HepG2 (cell line): Measurements from ENCODE around the gene ZNF184. TPM values are rescaled to one million over a fixed set of nuclear protein-coding genes. Genes with fewer than 3 reads are reported as not detected.

ENCODE experiments used
- ESRRA ChIP-seq: sonication (generic); formaldehyde crosslinking; IDR thresholded peaks from 2 replicates; pipeline ENCODE4 v1.5.1; 2020; ENCODE audit warnings: mild to moderate bottlenecking, low read depth, missing genetic modification reagents
- GABPA ChIP-seq, 2 experiments: IDR thresholded peaks; 2 replicates each; pipeline ENCODE4 v1.6.1; 2011 to 2016; ENCODE audit warnings: low read depth in 2 of 2, low read length in 1 of 2, missing biosample characterization in 1 of 2, missing genetic modification characterization in 1 of 2
- HMG20B ChIP-seq: conservative IDR thresholded peaks from 2 replicates; pipeline ENCODE4 v1.6.1; 2016; ENCODE audit warnings: missing genetic modification reagents, missing compliant biosample characterization
- MAFG ChIP-seq: sonication (generic); formaldehyde crosslinking; IDR thresholded peaks from 2 replicates; pipeline ENCODE4 v1.5.1; 2020; ENCODE audit warnings: mild to moderate bottlenecking, missing genetic modification reagents
- NR2C2 ChIP-seq: sonication (generic); formaldehyde crosslinking; IDR thresholded peaks from 2 replicates; pipeline ENCODE4 v1.4.0; 2020; ENCODE audit warnings: missing genetic modification reagents, mild to moderate bottlenecking, moderate library complexity, borderline replicate concordance
- PAX8 ChIP-seq: sonication (generic); formaldehyde crosslinking; IDR thresholded peaks from 2 replicates; pipeline ENCODE4 v1.8.0; 2022; ENCODE audit warnings: mild to moderate bottlenecking, missing genetic modification reagents, borderline replicate concordance
- TCF7 ChIP-seq: sonication (generic); IDR thresholded peaks from 2 replicates; pipeline ENCODE4 v1.6.1; 2016; ENCODE audit warnings: antibody characterized with exemption, low read depth
- ZBTB1 ChIP-seq: sonication (generic); formaldehyde crosslinking; IDR thresholded peaks from 2 replicates; pipeline ENCODE4 v1.4.0; 2020; ENCODE audit warnings: missing genetic modification reagents, borderline replicate concordance
- ZNF143 ChIP-seq: sonication (generic); formaldehyde crosslinking; IDR thresholded peaks from 2 replicates; pipeline ENCODE4 v1.4.0; 2020; ENCODE audit warnings: missing genetic modification reagents
- ZNF205 ChIP-seq: IDR thresholded peaks from 2 replicates; pipeline ENCODE4 v1.6.1; 2018; ENCODE audit warnings: missing biosample characterization, missing genetic modification reagents
- ZNF33A ChIP-seq: sonication (generic); formaldehyde crosslinking; IDR thresholded peaks from 2 replicates; pipeline ENCODE4 v1.5.1; 2020; ENCODE audit warnings: missing genetic modification reagents, mild to moderate bottlenecking, moderate library complexity, borderline replicate concordance
- ZNF430 ChIP-seq: sonication (generic); formaldehyde crosslinking; IDR thresholded peaks from 2 replicates; pipeline ENCODE4 v1.9.0; 2021; ENCODE audit warnings: mild to moderate bottlenecking, missing genetic modification reagents
- ZNF816 ChIP-seq: sonication (generic); formaldehyde crosslinking; IDR thresholded peaks from 2 replicates; pipeline ENCODE4 v1.8.0; 2022; ENCODE audit warnings: missing genetic modification reagents, mild to moderate bottlenecking, borderline replicate concordance
- polyA plus RNA-seq, 8 experiments: library from polyadenylated mRNA; depleted of rRNA in 3 of 8; stranded (reverse) in 7 of 8; unstranded in 1 of 8; fragments of >200 nt; fragmentation: Illumina TruSeq in 4 of 8; extraction: Trizol in 4 of 8; gene quantifications; 2 replicates each; pipeline versions ENCODE4 v1.2.1 to v1.2.3, GENCODE V29; 2011 to 2016; ENCODE audit warnings: low read depth in 4 of 8, missing spikeins in 1 of 8, mixed read lengths in 1 of 8; ENCODE audit not compliant: insufficient read depth in 1 of 8
- total RNA-seq, 5 experiments: library from RNA; depleted of rRNA; stranded (reverse); fragments of >200 nt; fragmentation: Illumina TruSeq; extraction: Trizol; gene quantifications; 2 replicates each; pipeline ENCODE4 v1.2.3, GENCODE V29; 2016; ENCODE audit warnings: low read depth in 1 of 5
- TF ChIP-seq, protein P1 (sequence below): sonication (generic); formaldehyde crosslinking; IDR thresholded peaks from 2 replicates; pipeline ENCODE4 v1.8.1; 2023; ENCODE audit warnings: missing genetic modification reagents, mild to moderate bottlenecking, borderline replicate concordance
- TF ChIP-seq, protein P2 (sequence below): IDR thresholded peaks from 2 replicates; pipeline ENCODE4 v1.6.1; 2016; ENCODE audit warnings: control low read depth
- TF ChIP-seq, protein P3 (sequence below): sonication (generic); formaldehyde crosslinking; IDR thresholded peaks from 2 replicates; pipeline ENCODE4 v1.4.0; 2020; ENCODE audit warnings: mild to moderate bottlenecking, missing genetic modification reagents

ZNF184 gene
- total and polyA plus RNA-seq, 2 of the 13 experiments (the other 11 are each of a cell fraction or from before 2014, with no cell fraction given): 2.1 to 10.1 TPM

GRCh38 chr6:27479319-27480182, 6.6 kb upstream of the ZNF184 start (continued):
- 0 out of 2 replicates have a peak, but pooled peaks have one; percentile 26 for TF ChIP-seq HMG20B (CRISPR knock-in tag)
- TF ChIP-seq ZNF205: peak; percentile 86
- TF ChIP-seq ZNF430 (CRISPR knock-in tag): no peak; the same call in 1 of the 2 replicates
- TF ChIP-seq, protein P1, sequence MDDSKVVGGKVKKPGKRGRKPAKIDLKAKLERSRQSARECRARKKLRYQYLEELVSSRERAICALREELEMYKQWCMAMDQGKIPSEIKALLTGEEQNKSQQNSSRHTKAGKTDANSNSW: no peak
- TF ChIP-seq ZNF143 (CRISPR knock-in tag): no peak; the same call in 1 of the 2 replicates
- TF ChIP-seq ZNF33A (CRISPR knock-in tag): 0 out of 2 replicates have a peak, but pooled peaks have one; percentile 12
- TF ChIP-seq PAX8 (CRISPR knock-in tag): no peak
- TF ChIP-seq MAFG (CRISPR knock-in tag): no peak
- TF ChIP-seq, protein P2, sequence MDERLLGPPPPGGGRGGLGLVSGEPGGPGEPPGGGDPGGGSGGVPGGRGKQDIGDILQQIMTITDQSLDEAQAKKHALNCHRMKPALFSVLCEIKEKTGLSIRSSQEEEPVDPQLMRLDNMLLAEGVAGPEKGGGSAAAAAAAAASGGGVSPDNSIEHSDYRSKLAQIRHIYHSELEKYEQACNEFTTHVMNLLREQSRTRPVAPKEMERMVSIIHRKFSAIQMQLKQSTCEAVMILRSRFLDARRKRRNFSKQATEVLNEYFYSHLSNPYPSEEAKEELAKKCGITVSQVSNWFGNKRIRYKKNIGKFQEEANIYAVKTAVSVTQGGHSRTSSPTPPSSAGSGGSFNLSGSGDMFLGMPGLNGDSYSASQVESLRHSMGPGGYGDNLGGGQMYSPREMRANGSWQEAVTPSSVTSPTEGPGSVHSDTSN (CRISPR knock-in tag): no peak
- TF ChIP-seq ESRRA: 0 out of 2 replicates have a peak, but pooled peaks have one; percentile 62
- TF ChIP-seq ZNF816 (CRISPR knock-in tag): no peak
- TF ChIP-seq ZBTB1 (CRISPR knock-in tag): no peak
- no peak for TF ChIP-seq GABPA (IDR thresholded peaks at IDR 0.05; ENCODE audit: low read depth, low read length)
- peak; percentile 87 for TF ChIP-seq GABPA (CRISPR knock-in tag; IDR thresholded peaks at IDR 0.05; ENCODE audit: low read depth)
- peak; percentile 35; the same call in 1 of the 2 replicates for TF ChIP-seq NR2C2 (CRISPR knock-in tag)
- TF ChIP-seq, protein P3, sequence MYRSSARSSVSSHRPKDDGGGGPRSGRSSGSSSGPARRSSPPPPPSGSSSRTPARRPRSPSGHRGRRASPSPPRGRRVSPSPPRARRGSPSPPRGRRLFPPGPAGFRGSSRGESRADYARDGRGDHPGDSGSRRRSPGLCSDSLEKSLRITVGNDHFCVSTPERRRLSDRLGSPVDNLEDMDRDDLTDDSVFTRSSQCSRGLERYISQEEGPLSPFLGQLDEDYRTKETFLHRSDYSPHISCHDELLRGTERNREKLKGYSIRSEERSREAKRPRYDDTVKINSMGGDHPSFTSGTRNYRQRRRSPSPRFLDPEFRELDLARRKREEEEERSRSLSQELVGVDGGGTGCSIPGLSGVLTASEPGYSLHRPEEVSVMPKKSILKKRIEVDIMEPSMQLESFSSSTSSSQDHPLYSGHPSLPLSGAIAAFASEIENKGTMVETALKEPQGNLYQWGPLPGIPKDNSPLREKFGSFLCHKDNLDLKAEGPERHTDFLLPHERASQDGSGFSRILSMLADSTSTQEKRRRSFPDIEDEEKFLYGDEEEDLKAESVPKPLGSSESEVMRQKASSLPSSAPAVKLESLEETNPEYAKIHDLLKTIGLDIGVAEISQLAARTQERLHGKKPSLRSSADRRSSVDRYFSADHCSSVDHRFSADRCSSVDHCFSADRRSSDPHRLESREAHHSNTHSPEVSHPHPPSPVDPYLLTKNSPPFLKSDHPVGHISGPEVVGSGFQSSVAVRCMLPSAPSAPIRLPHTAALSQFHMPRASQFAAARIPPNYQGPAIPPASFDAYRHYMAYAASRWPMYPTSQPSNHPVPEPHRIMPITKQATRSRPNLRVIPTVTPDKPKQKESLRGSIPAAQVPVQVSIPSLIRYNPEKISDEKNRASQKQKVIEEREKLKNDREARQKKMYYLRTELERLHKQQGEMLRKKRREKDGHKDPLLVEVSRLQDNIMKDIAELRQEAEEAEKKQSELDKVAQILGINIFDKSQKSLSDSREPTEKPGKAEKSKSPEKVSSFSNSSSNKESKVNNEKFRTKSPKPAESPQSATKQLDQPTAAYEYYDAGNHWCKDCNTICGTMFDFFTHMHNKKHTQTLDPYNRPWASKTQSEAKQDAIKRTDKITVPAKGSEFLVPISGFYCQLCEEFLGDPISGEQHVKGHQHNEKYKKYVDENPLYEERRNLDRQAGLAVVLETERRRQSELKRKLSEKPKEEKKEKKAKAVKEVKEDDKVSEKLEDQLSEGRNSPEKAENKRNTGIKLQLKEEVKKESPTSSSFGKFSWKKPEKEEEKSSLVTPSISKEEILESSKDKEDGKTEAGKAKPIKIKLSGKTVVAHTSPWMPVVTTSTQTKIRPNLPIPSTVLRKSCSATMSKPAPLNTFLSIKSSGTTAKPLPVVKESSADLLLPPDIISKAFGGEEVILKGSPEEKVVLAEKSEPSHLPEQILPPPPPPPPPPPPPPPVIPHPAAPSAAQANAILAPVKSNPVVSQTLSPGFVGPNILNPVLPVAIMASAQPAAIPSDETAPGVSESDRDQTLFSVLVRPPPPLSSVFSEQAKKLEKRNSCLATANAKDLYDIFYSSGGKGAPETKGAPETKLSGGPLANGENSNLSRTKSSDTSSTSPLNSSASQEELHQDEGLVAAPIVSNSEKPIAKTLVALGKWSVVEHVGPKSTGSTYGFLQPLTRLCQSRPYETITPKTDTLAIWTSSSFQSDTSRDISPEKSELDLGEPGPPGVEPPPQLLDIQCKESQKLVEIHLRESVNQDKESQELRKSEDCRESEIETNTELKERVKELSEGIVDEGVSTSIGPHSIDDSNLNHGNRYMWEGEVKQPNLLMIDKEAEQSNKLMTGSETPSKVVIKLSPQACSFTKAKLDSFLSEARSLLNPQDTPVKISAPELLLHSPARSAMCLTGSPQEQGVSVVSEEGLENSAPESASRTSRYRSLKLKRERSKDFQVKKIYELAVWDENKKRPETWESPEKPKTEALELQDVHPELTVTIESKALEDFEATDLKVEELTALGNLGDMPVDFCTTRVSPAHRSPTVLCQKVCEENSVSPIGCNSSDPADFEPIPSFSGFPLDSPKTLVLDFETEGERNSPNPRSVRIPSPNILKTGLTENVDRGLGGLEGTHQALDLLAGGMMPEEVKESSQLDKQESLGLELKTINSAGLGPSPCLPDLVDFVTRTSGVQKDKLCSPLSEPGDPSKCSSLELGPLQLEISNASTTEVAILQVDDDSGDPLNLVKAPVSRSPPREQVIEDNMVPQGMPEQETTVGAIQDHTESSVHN: 0 out of 2 replicates have a peak, but pooled peaks have one; percentile 71
- TF ChIP-seq TCF7: no peak
